Activated CD4-positive, alpha-beta T cell treated with anti-CD3 and anti-CD28 coated beads for 36 hours (primary cell): ENCODE data around the gene ZEB2. TPM values are rescaled to one million over a fixed set of nuclear protein-coding genes. Genes with fewer than 3 reads are reported as not detected.

ENCODE experiments used
- ATAC-seq: fragments of 200-7000 bp; cut with Tn5 transposase; one replicate; pipeline ENCODE4 v1.10.0; 2021; ENCODE audit warnings: mild to moderate bottlenecking, moderate library complexity
- CTCF ChIA-PET: fragments of 350-600 bp; sonication (Branson Sonifier 250); formaldehyde crosslinking; loops from one replicate; lab custom pipeline; 2021; ENCODE audit warnings: antibody characterized with exemption; lab: Charles Lee
- POLR2A ChIA-PET: fragments of 350-600 bp; sonication (Branson Sonifier 250); formaldehyde crosslinking; loops from one replicate; lab custom pipeline; 2021; ENCODE audit warnings: antibody characterized with exemption, inconsistent platforms; lab: Charles Lee
- DNase-seq: peaks from one replicate; pipeline ENCODE4 v3.0.0-alpha.2; 2020
- H3K27ac Mint-ChIP-seq: one replicate; pipeline ENCODE4 v1.8.0; 2021; ENCODE audit warnings: mixed read lengths
- H3K27me3 Mint-ChIP-seq: one replicate; pipeline ENCODE4 v1.8.0; 2021; ENCODE audit warnings: mixed read lengths
- H3K36me3 Mint-ChIP-seq: one replicate; pipeline ENCODE4 v1.8.0; 2021; ENCODE audit warnings: low read depth, mixed read lengths
- H3K4me1 Mint-ChIP-seq: one replicate; pipeline ENCODE4 v1.8.0; 2021; ENCODE audit warnings: mixed read lengths
- H3K4me3 Mint-ChIP-seq: one replicate; pipeline ENCODE4 v1.8.0; 2021; ENCODE audit warnings: mild to moderate bottlenecking, moderate library complexity, mixed read lengths
- H3K9me3 Mint-ChIP-seq: one replicate; pipeline ENCODE4 v1.8.0; 2021; ENCODE audit warnings: low read depth, mixed read lengths
- intact Hi-C, 2 experiments: fragments of 100-400 bp; cut with DNase I in 1 of 2; cut with micrococcal nuclease in 1 of 2; formaldehyde crosslinking; loops; one replicate each; pipeline versions ENCODE4 v1.14.2 to v1.15.1; 2022 to 2024; cut with DNase I, micrococcal nuclease
- total RNA-seq, 2 experiments: library from RNA; stranded (reverse); gene quantifications; one replicate each; pipeline ENCODE4 v1.2.3, GENCODE V29; 2021

The ZEB2 gene
- total RNA-seq, 2 experiments from 2014 or later: 7.0 to 7.5 TPM

- DNase-seq (no peak), ATAC-seq (no peak)
- Mint-ChIP-seq H3K36me3 (no peaks in the 10 kb centered on the region), H3K4me1 (peaks cover 2% of the 10 kb centered on the region), H3K9me3 (no peaks in the 10 kb centered on the region), H3K27me3 (peaks cover 3% of the 10 kb centered on the region), H3K27ac (no peak overlapping the region), H3K4me3 (no peak overlapping the region)
- ChIA-PET CTCF (no interaction called here), POLR2A (no interaction called here)
- intact Hi-C loops: no loop called here
Observed at GRCh38 chr2:144548532-144549191, 28.7 kb upstream of the ZEB2 start.

GRCh38 chr2:144548088-144548487, 28.2 kb upstream of the ZEB2 start:
- Mint-ChIP-seq H3K27me3 (peaks cover 3% of the 10 kb centered on the region), H3K9me3 (no peaks in the 10 kb centered on the region), H3K36me3 (no peaks in the 10 kb centered on the region), H3K27ac (no peak overlapping the region), H3K4me1 (no peaks in the 10 kb centered on the region), H3K4me3 (no peak overlapping the region)
- POLR2A ChIA-PET: no interaction called here
- ATAC-seq: no peak
- intact Hi-C loops: no loop called here
- CTCF ChIA-PET: no interaction called here
- no peak for DNase-seq

GRCh38 chr2:144547494-144547893, 27.6 kb upstream of the ZEB2 start:
- no peak overlapping the region for H3K27ac Mint-ChIP-seq
- no peaks in the 10 kb centered on the region for H3K36me3 Mint-ChIP-seq
- ChIA-PET CTCF (no interaction called here), POLR2A (no interaction called here)
- intact Hi-C loops: no loop called here
- H3K4me1 Mint-ChIP-seq: no peaks in the 10 kb centered on the region
- no peaks in the 10 kb centered on the region for H3K9me3 Mint-ChIP-seq
- no peak for DNase-seq
- H3K27me3 Mint-ChIP-seq: peaks cover 3% of the 10 kb centered on the region
- no peak overlapping the region for H3K4me3 Mint-ChIP-seq
- no peak for ATAC-seq

- no peaks in the 10 kb centered on the region for H3K36me3 Mint-ChIP-seq
- H3K4me3 Mint-ChIP-seq: no peak overlapping the region
- POLR2A ChIA-PET: no interaction called here
- DNase-seq: no peak
- peaks cover 3% of the 10 kb centered on the region for H3K27me3 Mint-ChIP-seq
- intact Hi-C loops: no loop called here
- no peak for ATAC-seq
- no peak overlapping the region for H3K27ac Mint-ChIP-seq
- CTCF ChIA-PET: no interaction called here
- no peaks in the 10 kb centered on the region for H3K9me3 Mint-ChIP-seq
- no peaks in the 10 kb centered on the region for H3K4me1 Mint-ChIP-seq
Observed at GRCh38 chr2:144546933-144547332, 27.0 kb upstream of the ZEB2 start.

GRCh38 chr2:144545787-144546186, 25.9 kb upstream of the ZEB2 start:
- no peak overlapping the region for H3K4me3 Mint-ChIP-seq
- POLR2A ChIA-PET: no interaction called here
- DNase-seq (no peak), ATAC-seq (no peak)
- H3K9me3 Mint-ChIP-seq: no peaks in the 10 kb centered on the region
- no peaks in the 10 kb centered on the region for H3K36me3 Mint-ChIP-seq
- intact Hi-C loops: no loop called here
- H3K27ac Mint-ChIP-seq: no peak overlapping the region
- H3K27me3 Mint-ChIP-seq: peaks cover 3% of the 10 kb centered on the region
- CTCF ChIA-PET: no interaction called here
- no peaks in the 10 kb centered on the region for H3K4me1 Mint-ChIP-seq

GRCh38 chr2:144544053-144544452, 24.1 kb upstream of the ZEB2 start:
- DNase-seq (no peak), ATAC-seq (no peak)
- Mint-ChIP-seq H3K9me3 (no peaks in the 10 kb centered on the region), H3K4me1 (no peaks in the 10 kb centered on the region), H3K36me3 (no peaks in the 10 kb centered on the region), H3K27me3 (peaks cover 3% of the 10 kb centered on the region), H3K27ac (no peak overlapping the region), H3K4me3 (no peak overlapping the region)
- ChIA-PET CTCF (no interaction called here), POLR2A (no interaction called here)
- intact Hi-C loops: no loop called here

GRCh38 chr2:144541396-144541795, 21.5 kb upstream of the ZEB2 start:
- CTCF ChIA-PET: interaction anchor here (2.1 kb wide), 1 partner anchor 11 kb away, joined by 7 read pairs; no protein-coding TSS in a partner anchor
- Mint-ChIP-seq H3K4me1 (no peaks in the 10 kb centered on the region), H3K9me3 (no peaks in the 10 kb centered on the region), H3K4me3 (no peak overlapping the region), H3K27ac (no peak overlapping the region), H3K27me3 (peaks cover 3% of the 10 kb centered on the region), H3K36me3 (no peaks in the 10 kb centered on the region)
- POLR2A ChIA-PET: no interaction called here
- no peak for ATAC-seq
- intact Hi-C loops: no loop called here
- no peak for DNase-seq

- Mint-ChIP-seq H3K27ac (no peak overlapping the region), H3K4me1 (no peaks in the 10 kb centered on the region), H3K9me3 (no peaks in the 10 kb centered on the region), H3K27me3 (peaks cover 8% of the 10 kb centered on the region), H3K4me3 (no peak overlapping the region), H3K36me3 (no peaks in the 10 kb centered on the region)
- ChIA-PET CTCF (interaction anchor here (0.9 kb wide), 1 partner anchor 9 kb away, joined by 6 read pairs; no protein-coding TSS in a partner anchor), POLR2A (no interaction called here)
- intact Hi-C loops: no loop called here
- DNase-seq: no peak
- no peak for ATAC-seq
Observed at GRCh38 chr2:144539289-144539782, 19.4 kb upstream of the ZEB2 start.

- CTCF ChIA-PET: no interaction called here
- H3K4me1 Mint-ChIP-seq: no peaks in the 10 kb centered on the region
- H3K27me3 Mint-ChIP-seq: peaks cover 21% of the 10 kb centered on the region
- no peak for DNase-seq
- no peak overlapping the region for H3K27ac Mint-ChIP-seq
- POLR2A ChIA-PET: no interaction called here
- no peaks in the 10 kb centered on the region for H3K9me3 Mint-ChIP-seq
- H3K4me3 Mint-ChIP-seq: no peak overlapping the region
- intact Hi-C loops: no loop called here
- no peaks in the 10 kb centered on the region for H3K36me3 Mint-ChIP-seq
- ATAC-seq: no peak
Observed at GRCh38 chr2:144535300-144535699, 15.4 kb upstream of the ZEB2 start.

- no peaks in the 10 kb centered on the region for H3K9me3 Mint-ChIP-seq
- intact Hi-C loops: no loop called here
- no peaks in the 10 kb centered on the region for H3K36me3 Mint-ChIP-seq
Observed at GRCh38 chr2:144533221-144533620, 13.3 kb upstream of the ZEB2 start.

GRCh38 chr2:144530596-144530995, 10.7 kb upstream of the ZEB2 start:
- no peak overlapping the region for H3K27ac Mint-ChIP-seq
- peaks cover 24% of the 10 kb centered on the region for H3K27me3 Mint-ChIP-seq
- DNase-seq (no peak), ATAC-seq (no peak)
- ChIA-PET CTCF (interaction anchor here (0.6 to 0.9 kb wide), 3 partner anchors 8 to 296 kb away, joined by 3 to 6 read pairs (median 3); no protein-coding TSS in a partner anchor), POLR2A (no interaction called here)
- no peak overlapping the region for H3K4me3 Mint-ChIP-seq
- no peaks in the 10 kb centered on the region for H3K36me3 Mint-ChIP-seq
- intact Hi-C loops: no loop called here
- no peaks in the 10 kb centered on the region for H3K9me3 Mint-ChIP-seq
- no peaks in the 10 kb centered on the region for H3K4me1 Mint-ChIP-seq

More at GRCh38 chr2:144533221-144533620, 13.3 kb upstream of the ZEB2 start:
- no peaks in the 10 kb centered on the region for H3K4me1 Mint-ChIP-seq
- ATAC-seq (no peak), DNase-seq (no peak)
- POLR2A ChIA-PET: no interaction called here
- H3K27me3 Mint-ChIP-seq: peaks cover 24% of the 10 kb centered on the region
- H3K27ac Mint-ChIP-seq: no peak overlapping the region
- CTCF ChIA-PET: interaction anchor here (0.6 kb wide), 1 partner anchor 208 kb away, joined by 3 read pairs; no protein-coding TSS in a partner anchor
- no peak overlapping the region for H3K4me3 Mint-ChIP-seq

GRCh38 chr2:144529841-144530240, 9.9 kb upstream of the ZEB2 start:
- no peaks in the 10 kb centered on the region for H3K36me3 Mint-ChIP-seq
- H3K27me3 Mint-ChIP-seq: peaks cover 30% of the 10 kb centered on the region
- H3K27ac Mint-ChIP-seq: no peak overlapping the region
- H3K9me3 Mint-ChIP-seq: no peaks in the 10 kb centered on the region
- DNase-seq (no peak), ATAC-seq (no peak)
- intact Hi-C loops: no loop called here
- ChIA-PET POLR2A (no interaction called here), CTCF (interaction anchor here (0.6 to 0.9 kb wide), 3 partner anchors 9 to 295 kb away, joined by 3 to 6 read pairs (median 3); no protein-coding TSS in a partner anchor)
- H3K4me1 Mint-ChIP-seq: no peaks in the 10 kb centered on the region
- H3K4me3 Mint-ChIP-seq: no peak overlapping the region
